HG03575 (cell line): Measurements from ENCODE around the gene OR2T6.

ENCODE experiments used
- ATAC-seq: cut with Tn5 transposase; IDR thresholded peaks from one replicate; pipeline ENCODE4 v1.9.1; 2021; ENCODE audit not compliant: unreplicated experiment, insufficient number of reproducible peaks, low FRiP score; ENCODE audit errors: extremely low read depth

Gene OR2T6

GRCh38 chr1:248375446-248375845, at the start of gene OR2T6:
TSS of gene OR2T6 (plus strand) at chr1:248375746. CDS start at chr1:248387609, 11,863 bp downstream.
- no peak for ATAC-seq

GRCh38 chr1:248343451-248343850, 32.1 kb upstream of the OR2T6 start:
- no peak for ATAC-seq

GRCh38 chr1:248348475-248348874, 27.1 kb upstream of the OR2T6 start, which contains the start of gene OR14C36:
TSS of gene OR14C36 (plus strand) at chr1:248348775. CDS start at chr1:248348775, 0 bp downstream.
- no peak for ATAC-seq

GRCh38 chr1:248359415-248359814, 16.1 kb upstream of the OR2T6 start:
- no peak for ATAC-seq

- no peak for ATAC-seq
Measured at GRCh38 chr1:248361121-248361715, 14.3 kb upstream of the OR2T6 start, which contains the start of gene OR2T4. TSS of gene OR2T4 (plus strand) at chr1:248361665. CDS start at chr1:248361665, 0 bp downstream.

- ATAC-seq, result no peak
Measured at GRCh38 chr1:248366609-248367008, 8.9 kb upstream of the OR2T6 start.

GRCh38 chr1:248372394-248372793, 3.2 kb upstream of the OR2T6 start:
- ATAC-seq, result no peak

GRCh38 chr1:248373761-248374160, 1.8 kb upstream of the OR2T6 start:
- ATAC-seq, result no peak

GRCh38 chr1:248376916-248377315, 1.4 kb downstream of the OR2T6 start:
- no peak for ATAC-seq

- no peak for ATAC-seq
Measured at GRCh38 chr1:248380854-248381253, 5.3 kb downstream of the OR2T6 start.

GRCh38 chr1:248388426-248388825, 12.9 kb downstream of the OR2T6 start:
- no peak for ATAC-seq

- ATAC-seq, result no peak
Measured at GRCh38 chr1:248393050-248393449, 17.5 kb downstream of the OR2T6 start.

- no peak for ATAC-seq
Measured at GRCh38 chr1:248402748-248403147, 27.2 kb downstream of the OR2T6 start, which contains the start of gene OR2T1. TSS of gene OR2T1 (plus strand) at chr1:248403048. CDS start at chr1:248406148, 3,100 bp downstream.

- ATAC-seq, result no peak
Measured at GRCh38 chr1:248404024-248404423, 28.5 kb downstream of the OR2T6 start.

- no peak for ATAC-seq
Measured at GRCh38 chr1:248406721-248407692, 31.5 kb downstream of the OR2T6 start.

- no peak for ATAC-seq
Measured at GRCh38 chr1:248416226-248416625, 40.7 kb downstream of the OR2T6 start.

GRCh38 chr1:248417854-248418253, 42.3 kb downstream of the OR2T6 start:
- no peak for ATAC-seq

- no peak for ATAC-seq
Measured at GRCh38 chr1:248421384-248421783, 45.8 kb downstream of the OR2T6 start.

GRCh38 chr1:248427526-248428191, 52.1 kb downstream of the OR2T6 start:
- peak; percentile 10 for ATAC-seq
